HG03442 (cell line): ENCODE results near the gene NID1.
"Not testable (repeated sequence)": the region's sequence is repeated elsewhere in the genome, so short reads cannot be mapped to it uniquely, and the experiment has no call there.

Source experiments
- ATAC-seq: cut with Tn5 transposase; IDR thresholded peaks from one replicate; pipeline ENCODE4 v1.9.1; 2021; ENCODE audit warnings: mild to moderate bottlenecking, moderate library complexity; ENCODE audit not compliant: unreplicated experiment

Gene NID1

DNA sequence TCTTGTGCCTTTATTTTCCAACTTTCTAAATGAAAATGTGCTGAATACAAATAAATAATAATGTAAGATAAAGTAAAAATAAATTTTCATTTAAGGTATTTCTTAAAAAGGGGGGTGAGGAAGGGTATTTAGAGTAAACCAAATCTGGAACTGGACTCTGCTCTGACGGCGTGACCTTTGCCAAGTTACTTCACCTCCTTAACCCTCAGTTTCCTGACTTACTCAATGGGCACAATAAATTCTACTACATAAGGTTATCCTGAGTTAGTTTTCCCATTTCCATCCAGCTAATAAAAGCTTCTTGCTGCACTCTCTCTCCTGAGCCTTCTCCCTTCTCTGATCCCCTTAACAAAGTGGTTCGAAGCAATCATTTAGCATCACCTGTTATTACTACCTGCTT is 93.9 kb downstream of the NID1 start:
- no peak for ATAC-seq

DNA sequence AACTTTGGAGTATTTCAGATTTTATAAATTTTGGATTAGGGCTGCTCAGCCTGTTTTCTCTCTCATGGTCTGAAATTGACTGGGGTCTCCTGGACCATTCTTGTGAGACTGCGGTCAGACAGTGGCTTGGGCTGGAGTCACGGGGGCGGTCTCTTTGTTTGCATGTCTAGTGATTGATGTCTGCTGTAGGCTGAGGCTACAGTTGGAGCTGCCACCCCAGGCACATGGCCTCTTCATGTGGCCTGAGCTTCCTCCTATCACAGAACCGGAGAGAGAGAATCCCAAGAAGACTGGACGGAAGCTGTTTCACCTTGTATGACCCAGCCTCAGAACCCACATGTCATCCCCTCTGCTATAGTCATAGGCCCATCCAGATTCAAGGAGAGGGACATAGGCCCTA is 96.1 kb downstream of the NID1 start:
- no peak for ATAC-seq

DNA sequence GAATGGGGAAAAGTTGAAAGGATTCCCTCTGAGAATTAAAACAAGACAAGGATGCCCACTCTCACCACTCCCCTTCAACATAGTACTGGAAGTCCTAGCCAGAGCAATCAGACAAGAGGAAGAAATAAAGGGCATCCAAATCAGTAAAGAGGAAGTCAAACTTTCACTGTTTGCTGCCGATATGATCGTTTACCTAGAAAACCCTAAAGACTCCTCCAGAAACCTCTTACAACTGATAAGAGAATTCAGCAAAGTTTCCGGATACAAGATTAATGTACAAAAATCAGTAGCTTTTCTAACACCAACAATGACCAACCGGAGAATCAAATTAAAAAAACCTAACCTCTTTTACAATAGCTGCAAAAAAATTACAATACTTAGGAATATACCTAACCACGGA is 98.8 kb downstream of the NID1 start:
- not testable (repeated sequence) for ATAC-seq

DNA sequence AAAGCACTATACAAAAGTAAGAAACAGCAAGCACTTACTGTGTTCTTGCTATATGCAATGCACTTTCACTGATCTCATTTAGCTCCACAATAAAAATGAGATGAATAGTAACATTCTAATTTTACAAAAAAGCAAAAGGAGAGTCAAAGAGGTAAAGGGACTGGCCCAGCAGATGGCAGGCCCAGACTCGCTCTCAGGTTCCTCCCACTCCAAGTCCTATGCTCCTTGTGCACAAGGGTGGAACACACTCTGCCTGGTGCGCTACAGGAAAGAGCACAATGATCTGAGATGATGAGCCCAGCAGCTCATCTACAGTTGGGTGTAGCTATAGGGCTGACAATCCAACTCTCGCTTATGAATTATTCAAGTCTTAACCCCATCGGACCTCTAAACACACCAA is 104.1 kb downstream of the NID1 start:
- ATAC-seq, result no peak

DNA sequence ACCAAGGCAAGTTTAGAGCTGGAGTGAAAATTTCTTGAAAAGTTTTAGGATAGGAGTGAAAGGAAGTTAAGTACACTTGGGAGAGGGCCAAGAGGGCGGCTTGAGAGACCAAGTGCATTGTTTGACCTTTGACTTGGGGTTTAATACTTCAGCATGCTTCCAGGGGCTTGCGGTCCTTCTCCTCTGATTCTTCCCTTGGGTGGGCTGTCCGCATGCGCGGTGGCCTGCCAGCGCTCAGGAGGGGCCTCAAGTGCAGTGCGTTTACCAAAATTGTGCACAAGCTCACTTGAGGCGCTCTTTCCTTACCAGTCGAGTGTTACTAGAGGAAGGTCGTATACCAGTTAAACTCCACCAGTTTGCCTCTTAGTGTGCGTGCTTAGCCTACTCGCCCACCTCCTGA is 106.9 kb downstream of the NID1 start:
- no peak for ATAC-seq

DNA sequence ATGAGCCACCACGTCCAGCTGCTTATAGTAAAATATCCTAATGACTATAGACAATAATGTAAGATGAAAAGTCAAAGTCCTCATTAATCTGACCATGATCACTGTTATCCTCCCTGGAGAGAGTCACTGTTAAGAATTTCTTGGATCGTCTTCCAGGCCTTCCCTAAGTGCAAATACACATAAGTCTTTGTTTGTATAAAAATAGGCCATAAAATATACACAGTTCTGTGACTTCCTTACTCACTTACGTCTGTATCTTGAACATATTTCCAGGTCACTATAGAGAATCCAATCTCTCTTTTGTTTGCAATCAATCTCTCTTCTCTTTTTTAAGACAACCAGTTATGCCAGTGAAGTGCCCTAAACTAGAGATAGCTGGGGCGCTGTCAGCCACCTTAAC is 109.1 kb downstream of the NID1 start:
- ATAC-seq, result no peak

DNA sequence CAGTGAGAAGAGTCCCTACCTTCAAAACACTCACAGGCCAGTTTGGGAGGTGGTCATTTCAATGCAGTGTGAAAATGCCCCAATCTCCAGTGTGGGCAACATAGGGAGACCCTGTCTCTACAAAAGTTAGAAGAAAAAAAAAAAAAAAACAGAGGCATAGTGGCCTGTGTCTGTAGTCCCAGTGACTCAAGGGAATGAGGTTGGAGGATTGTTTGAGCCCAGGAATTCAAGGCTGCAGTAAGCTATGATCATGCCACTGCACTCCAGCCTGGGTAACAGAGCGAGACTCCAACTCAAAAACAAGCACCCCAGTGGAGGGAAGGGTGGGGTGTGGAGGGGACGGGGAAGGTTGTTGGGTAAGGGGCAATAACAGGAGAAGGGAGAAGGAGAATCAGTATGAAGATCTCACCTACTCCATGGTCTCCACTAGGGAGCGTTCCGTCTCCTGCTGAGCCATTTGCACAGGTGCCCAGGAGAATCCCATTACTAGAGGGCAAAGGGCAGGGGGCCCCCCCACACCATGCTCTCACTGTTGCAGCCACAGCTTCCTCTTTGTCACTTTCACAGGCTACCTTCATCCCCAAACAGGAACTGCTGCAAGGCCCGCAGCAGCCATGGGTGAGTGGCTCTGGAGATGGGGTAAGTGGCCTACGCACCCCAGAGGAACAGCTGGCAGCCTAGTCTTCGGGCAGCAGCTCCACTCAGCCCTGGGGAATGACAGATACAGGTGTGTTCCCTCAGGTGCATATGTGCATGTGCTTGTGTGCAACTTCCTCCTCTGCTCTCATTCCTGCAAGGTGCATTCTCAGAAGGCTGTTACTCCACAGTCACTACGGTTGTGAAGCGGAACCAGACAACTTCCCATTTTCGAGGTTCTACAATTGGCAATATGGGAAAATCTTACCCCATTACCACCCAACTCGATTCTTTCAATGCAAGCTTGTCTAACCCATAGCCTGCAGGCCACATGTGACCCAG is 110.3 kb downstream of the NID1 start:
- peak; percentile 94 for ATAC-seq

DNA sequence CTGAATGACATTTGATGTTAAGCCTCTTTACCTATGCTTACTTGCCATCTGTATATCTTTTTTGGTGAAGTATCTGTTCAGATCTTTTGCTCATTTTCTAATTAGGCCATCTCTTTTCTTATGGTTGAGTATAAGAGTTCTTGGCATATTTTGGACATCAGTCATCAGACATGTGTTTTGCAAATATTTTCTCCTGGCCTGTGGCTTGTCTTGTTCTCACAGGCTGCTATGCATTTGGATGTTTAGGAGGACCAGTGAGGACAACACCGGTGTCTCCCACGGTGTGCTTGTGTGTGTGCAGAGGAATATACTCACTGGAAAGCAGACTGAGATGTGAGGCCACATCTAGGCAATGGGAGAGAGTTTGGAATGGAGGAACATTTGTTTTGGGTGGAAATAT is 111.1 kb downstream of the NID1 start:
- ATAC-seq, result no peak

DNA sequence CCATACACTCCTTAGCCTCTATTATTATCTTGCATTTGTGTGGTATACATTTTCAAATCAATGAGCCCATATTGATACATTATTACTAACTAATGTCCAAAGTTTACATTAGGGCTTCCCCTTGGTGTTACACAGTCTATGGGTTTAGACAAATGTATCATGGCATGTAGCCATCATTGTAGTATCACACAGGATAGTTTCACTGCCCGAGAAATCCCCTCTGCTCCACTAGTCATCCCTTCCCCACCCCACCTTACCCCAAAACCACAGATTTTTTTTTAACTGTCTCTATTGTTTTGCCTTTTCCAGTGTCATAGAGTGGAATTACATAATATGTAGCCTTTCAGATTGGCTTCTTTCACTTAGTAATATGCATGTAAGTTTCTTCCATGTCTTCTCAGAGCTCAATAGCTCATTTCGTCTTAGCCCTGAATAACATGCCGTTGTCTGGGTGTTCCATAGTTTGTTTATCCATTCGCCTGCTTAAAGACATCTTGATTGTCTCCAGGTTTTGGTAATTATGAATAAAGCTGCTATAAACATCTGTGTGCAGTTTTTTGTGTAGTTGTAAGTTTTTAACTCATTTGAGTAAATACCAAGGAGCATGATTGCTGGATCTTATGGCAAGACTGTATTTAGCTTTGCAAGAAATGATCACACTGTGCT is 111.8 kb downstream of the NID1 start:
- peak; percentile 51 for ATAC-seq

DNA sequence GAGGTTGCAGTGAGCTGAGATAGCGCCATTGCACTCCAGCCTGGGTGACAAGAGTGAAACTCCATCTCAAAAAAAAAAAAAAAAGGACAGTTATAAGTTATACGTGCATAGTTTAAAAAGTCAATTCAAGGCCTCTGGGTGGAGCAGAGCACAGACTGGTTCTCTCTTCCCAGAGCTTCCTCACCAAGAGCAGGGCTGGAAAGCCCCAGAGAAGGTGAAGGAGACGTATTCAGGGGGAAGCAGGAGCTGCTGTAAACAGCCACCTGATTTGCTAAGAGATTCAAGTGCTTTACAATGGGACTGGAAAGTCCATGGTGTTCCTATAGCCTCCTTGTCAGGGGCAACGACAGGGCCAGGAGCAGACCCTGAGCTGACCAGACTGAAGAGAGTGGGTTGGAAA is 113.2 kb downstream of the NID1 start:
- no peak for ATAC-seq

DNA sequence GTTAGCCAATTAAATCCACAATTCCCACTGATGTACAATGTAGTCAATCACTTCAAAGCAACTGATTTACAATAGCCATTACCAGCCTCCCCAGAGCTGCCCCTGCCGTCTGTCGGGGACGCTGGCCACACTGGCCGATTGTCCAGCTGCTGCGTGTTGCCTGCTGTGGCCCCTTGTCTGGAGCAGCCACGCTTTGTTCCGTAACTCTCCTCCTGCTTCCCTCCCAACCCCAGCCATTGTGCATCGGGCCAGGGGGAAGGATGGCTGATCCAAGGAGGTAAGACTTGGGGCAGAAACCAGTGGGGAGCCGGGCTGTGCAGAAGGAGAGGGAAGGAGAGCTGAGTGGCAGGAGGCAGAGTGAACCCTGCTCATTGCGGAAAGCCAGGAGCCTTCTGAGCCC is 114.6 kb downstream of the NID1 start:
- ATAC-seq, result no peak

DNA sequence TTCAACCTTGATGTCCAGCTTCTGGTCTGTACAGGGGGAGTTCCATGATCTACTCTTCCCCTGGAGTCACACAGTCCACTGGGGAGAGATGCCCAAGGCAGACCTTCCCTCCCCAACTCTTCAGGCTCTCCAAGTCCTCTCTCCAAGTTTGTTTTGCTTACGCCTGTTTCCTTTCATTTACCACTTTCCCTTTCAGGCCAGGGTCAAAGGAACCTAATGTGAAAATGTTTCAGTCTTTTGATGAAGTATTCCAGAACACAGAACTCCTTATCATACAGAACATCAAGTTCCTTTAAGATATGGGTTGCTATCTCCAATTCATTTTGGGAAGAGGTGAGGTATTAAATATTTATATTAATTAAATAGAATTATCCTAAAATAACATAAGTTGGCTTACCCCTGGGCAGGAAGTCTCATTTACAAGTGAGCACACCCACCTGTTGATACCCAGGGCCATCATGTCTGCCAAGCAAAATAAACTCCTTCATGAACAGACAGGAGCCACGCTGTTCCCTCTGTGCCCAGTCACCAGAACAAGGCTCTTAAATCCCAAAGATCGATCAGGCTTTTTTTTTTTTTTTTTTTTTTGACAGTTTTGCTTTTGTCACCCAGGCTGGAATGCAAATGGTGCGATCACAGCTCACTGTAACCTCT is 116.0 kb downstream of the NID1 start:
- no peak for ATAC-seq

DNA sequence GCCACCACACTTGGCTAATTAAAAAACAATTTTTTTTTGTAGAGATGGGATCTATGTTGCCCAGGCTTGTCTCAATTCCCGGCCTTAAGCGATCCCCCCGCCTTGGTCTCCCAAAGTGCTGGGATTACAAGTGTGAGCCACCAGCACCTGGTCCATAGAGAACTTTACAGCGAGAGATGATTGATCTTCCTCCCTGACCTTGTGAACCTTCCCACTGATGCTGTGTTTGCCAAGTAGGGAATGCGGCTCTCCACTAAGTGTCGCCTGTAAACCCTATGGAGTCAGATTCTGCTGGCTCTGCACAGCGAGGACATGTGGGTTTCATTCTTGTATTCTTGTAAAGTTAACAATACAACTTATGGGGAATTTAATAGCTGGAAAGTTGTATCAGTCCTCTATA is 116.9 kb downstream of the NID1 start:
- no peak for ATAC-seq

DNA sequence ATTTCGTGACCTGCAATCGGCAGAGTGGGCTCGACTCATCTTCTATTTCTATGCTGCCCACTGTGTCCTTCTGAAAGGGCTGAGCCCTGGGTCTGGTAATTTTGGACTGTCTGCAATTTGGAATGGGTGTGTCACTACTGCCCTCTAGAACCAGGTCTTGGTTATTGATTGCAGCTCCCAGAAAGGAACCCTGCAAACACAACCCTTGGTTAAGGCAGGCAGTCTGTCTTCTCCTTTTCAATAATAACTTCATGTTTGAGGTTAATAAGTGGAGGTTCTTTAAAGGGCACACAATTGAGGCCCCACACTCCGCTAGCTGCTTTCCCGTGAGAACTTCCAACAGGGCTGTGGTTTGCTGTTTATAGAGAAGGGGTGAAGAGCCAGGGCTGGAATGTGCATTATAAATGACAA is 118.3 kb downstream of the NID1 start:
- peak; percentile 65 for ATAC-seq

DNA sequence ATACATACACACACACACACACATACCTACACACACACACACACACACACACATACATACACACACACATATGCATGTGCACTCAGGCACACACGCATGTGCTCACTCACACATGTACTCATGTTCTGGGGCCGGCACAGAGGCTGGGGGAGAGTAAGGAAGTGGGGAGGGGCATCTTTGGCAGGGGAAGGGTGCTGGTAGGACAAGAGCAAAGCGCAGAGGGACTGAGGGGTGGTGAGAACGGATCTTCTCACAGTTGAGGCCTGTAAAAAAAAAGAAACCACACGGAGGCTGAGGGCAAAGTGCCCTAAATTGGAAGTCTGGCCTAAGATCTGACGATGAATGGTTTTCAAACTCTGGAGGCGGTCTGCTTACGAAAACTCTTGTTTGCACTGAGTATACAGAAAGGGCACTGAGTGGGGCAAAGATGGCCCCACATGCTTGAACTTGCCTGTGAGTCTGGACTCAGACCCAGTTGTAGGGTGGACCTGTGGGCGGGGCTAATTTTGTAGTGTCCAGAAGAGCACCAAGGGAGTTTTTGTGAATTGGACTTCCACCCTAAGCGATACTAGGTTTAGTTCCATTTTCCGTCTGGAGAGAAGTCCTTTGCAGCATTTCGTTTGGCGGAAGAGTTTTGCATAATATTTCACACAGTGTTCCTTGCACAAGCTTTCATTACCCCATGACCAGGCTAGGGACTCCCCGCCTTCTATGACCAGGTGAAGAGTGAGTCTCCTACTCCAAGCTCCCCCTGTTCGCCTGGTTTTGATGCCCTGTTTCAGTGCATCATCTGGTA is 118.9 kb downstream of the NID1 start:
- peak; percentile 77 for ATAC-seq

DNA sequence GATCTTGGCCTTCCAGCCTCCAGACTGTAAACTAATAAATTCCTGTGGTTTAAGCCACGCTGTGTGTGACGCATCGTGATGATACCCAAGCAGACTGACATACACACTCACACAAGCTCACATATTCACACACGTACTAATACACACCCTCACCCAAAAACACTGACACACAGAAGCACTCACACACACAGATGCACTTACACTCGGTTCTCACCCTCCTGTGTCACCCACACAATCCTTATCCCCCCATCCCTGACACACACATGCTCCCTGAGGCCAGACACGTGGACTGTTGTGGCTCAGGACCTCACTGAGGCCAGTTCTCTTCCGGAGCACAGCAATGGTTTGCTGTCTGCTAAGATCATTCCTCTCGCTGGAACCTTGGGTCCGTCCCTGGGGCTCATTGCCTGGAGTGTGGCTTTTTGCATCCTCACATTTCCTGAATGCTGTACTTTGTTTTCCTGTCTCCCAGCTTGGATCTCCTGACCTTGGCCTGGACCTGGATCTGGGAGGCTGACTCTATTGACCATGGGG is 121.2 kb downstream of the NID1 start:
- no peak for ATAC-seq

DNA sequence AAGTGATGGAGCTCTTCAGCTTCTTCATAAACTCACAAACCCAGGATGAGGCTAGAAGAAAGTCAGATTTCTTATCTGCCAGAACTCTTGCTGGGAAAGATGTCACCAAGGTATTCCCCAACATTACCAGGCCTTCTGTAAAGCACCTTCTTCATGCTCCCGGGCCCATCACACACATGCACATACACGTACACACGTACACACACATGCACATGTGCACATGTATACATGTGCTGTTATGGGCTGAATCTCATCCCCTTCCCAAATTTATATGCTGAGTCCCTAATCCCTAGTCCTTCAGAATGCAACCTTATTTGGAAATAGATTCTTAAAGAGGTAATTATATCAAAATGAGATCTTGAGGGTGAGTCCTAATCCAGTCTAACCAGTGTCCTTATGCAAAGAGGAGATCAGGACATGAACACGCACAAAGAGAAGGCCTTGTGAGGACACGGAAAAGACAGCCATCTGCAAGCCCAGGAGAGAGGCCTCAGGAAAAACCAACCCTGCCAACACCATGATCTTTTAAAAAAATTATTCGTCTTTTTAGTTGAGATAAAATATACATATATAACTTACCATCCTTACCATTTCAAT is 121.8 kb downstream of the NID1 start:
- no peak for ATAC-seq

DNA sequence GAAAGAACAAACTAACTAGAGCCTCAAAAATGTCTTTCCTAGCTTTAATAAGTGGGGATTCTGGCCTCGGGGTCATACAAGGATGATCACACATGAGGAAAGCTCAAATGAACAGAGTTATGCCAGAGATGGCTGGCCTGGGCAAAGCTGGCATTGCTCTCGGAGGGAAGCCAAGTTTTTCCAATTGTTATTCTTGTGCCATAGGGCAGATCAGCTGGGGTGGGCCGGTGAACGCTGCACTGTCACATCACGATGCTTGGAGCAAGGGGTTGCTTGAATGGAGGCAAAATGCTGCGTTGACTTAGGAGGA is 122.3 kb downstream of the NID1 start:
- ATAC-seq, result no peak

DNA sequence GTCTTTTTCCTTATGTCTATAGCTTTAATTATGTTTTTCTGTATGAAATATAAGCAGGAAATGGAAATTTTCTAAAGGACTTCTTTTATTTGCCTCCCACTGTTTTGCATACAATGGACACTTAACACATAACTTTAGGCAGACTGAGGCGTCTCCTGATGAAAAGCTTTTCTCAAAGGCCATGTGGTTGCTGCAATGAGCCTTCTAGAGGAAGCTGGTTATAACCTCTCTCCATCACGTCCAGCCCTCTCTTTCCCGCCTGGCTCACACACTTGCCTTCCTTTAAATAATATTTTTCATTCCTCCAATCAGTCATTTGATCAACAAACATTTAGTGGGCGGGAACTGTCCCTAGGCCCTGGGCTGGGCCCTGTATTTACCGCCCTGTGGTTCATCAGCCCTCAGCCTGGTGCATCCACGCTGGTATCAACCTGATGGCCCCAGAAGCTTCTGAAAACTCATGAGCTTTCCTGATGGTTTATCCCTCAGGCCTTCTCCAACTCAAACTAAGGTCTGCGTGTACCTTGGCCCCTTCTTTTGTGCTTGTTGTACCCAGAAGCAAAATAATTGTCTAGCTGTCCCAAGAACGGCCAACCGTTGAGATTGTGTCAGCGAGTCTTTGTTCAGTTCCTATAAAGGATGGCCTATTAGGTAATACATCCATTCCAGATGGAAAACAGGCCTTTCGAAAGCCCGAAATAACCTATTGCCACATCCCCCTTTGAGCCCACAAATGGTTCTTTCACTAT is 122.8 kb downstream of the NID1 start:
- no peak for ATAC-seq

DNA sequence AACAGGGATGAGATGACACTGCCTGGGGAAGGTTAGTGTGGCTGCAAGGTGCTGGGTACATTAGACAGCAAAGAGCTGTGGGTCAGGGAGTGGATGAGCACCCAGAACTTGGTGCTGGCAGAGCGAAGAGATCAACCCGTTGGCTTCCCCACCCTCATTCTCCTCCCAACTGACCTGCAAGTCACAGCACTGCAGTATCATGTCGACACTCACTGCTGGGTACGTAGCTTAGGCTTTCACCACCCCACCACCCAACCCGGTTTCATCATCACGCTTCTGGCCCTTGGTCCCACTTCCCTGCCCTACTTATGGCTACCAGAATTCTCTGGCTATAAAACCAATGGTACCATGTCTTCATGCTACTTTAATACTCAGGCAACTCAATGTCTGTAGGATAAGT is 124.6 kb downstream of the NID1 start:
- ATAC-seq, result no peak
